Gastrocnemius medialis (tissue), 4 donors: ENCODE results near the gene TCF3. TPM values are rescaled to one million over a fixed set of nuclear protein-coding genes. Genes with fewer than 3 reads are reported as not detected.

Experiments used
- ATAC-seq, 2 donors: fragments of 150-250 bp; one replicate each; pipeline ENCODE4 v1.9.1; 2016
- DNase-seq, 2 donors: peaks; one replicate each; pipeline ENCODE4 v3.0.0-alpha.2; 2019
- H3K27ac ChIP-seq, 4 donors: fragments of 200-600 bp; sonication (generic); 1 replicate in 1 of 4; 2 replicates in 3 of 4; pipeline ENCODE4 v1.5.1; 2016 to 2018; ENCODE audit warnings: mild to moderate bottlenecking in 2 of 4, moderate library complexity in 1 of 4
- H3K27me3 ChIP-seq, 3 donors: fragments of 200-600 bp; sonication (generic) in 2 of 3; 1 replicate in 1 of 3; 2 replicates in 2 of 3; pipeline versions ENCODE4 v1.5.1 to v1.6.0; 2016 to 2019; ENCODE audit warnings: mild to moderate bottlenecking in 1 of 3, moderate library complexity in 1 of 3
- H3K36me3 ChIP-seq, 2 donors: fragments of 200-600 bp; sonication (generic) in 1 of 2; one replicate each; pipeline ENCODE4 v1.5.1; 2017 to 2018
- H3K4me1 ChIP-seq, 2 donors: fragments of 200-600 bp; sonication (generic) in 1 of 2; one replicate each; pipeline ENCODE4 v1.5.1; 2016 to 2017; ENCODE audit warnings: mild to moderate bottlenecking in 2 of 2
- H3K4me3 ChIP-seq, 4 donors: fragments of 200-600 bp; sonication (generic) in 3 of 4; 1 replicate in 1 of 4; 2 replicates in 3 of 4; pipeline ENCODE4 v1.5.1; 2016 to 2019; ENCODE audit warnings: mild to moderate bottlenecking in 2 of 4
- H3K9me3 ChIP-seq, 3 donors: fragments of 200-600 bp; sonication (generic) in 2 of 3; 1 replicate in 1 of 3; 2 replicates in 2 of 3; pipeline ENCODE4 v1.5.1; 2016 to 2019
- POLR2A ChIP-seq, 2 donors: fragments of 450-650 bp; IDR thresholded peaks; one replicate each; pipeline ENCODE4 v1.6.1; 2017; ENCODE audit warnings: antibody characterized with exemption in 2 of 2, mild to moderate bottlenecking in 2 of 2, moderate library complexity in 2 of 2
- in situ Hi-C, 4 donors: fragments of 200-750 bp; cut with MboI; loops; one replicate each; pipeline versions ENCODE4 v1.15.0 to v1.8.0; 2017; ENCODE audit warnings: low sequenced_read_pairs in 4 of 4
- intact Hi-C: fragments of 100-400 bp; cut with DNase I; formaldehyde crosslinking; loops from one replicate; pipeline ENCODE4 v1.15.1; 2023; ENCODE audit warnings: low total_unique reads
- total RNA-seq, 4 donors: library from RNA; depleted of rRNA; stranded (reverse); fragments of >200 nt; gene quantifications; one replicate each; pipeline versions ENCODE4 v1.1.0 to v1.2.3, GENCODE V29; 2016
- TF ChIP-seq, protein P1 (sequence below), 5 experiments: fragments of 450-650 bp in 3 of 5; fragments of 200-600 bp in 2 of 5; sonication (generic) in 2 of 5; IDR thresholded peaks in 4 of 5; conservative IDR thresholded peaks in 1 of 5; 1 replicate in 4 of 5; 2 replicates in 1 of 5; pipeline ENCODE4 v1.5.1; 2016 to 2019; ENCODE audit warnings: antibody characterized with exemption in 5 of 5, mild to moderate bottlenecking in 3 of 5, moderate library complexity in 3 of 5

TCF3 gene
- total RNA-seq, 4 donors from 2014 or later, result 22.0 to 58.6 (median 42.5) TPM

DNA sequence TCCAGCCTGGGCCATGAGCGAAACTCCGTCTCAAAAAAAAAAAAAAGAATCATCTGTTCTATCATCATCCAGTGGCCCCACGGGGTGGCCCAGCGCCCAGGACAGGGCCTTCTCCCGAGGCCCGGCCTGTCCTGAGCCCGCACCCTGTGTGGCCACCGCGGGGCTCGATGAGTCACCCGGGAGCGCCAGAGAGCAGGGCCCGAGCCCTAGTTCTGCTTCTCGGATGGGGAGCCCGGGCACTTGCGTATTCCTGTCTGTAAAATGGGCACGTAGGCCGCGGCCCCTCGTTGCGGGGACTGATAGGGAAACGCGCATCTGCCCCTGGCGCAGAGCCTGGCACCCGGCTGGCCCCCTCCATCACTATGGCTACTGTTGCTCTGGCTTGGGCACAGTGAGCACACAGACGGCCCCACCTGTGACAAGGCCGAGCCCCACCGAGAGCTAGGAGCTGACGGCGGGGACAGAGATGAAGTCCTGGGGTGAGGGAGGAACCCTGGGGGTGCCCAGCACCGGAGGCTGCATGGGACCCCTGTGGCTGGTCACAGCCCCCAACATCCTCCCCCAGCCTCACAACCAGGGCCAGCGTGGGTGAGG, 25.9 kb downstream of the TCF3 start:
- H3K9me3 ChIP-seq, result no peaks in the 10 kb centered on the region
- H3K27me3 ChIP-seq, result no peaks in the 10 kb centered on the region
- no peak overlapping the region for H3K4me3 ChIP-seq
- intact Hi-C loops, result no loop called here
- in situ Hi-C loops, result no loop called here
- ATAC-seq, result no peak
- TF ChIP-seq POLR2A (IDR thresholded peaks at IDR 0.05), result no peak
- TF ChIP-seq, protein P1, sequence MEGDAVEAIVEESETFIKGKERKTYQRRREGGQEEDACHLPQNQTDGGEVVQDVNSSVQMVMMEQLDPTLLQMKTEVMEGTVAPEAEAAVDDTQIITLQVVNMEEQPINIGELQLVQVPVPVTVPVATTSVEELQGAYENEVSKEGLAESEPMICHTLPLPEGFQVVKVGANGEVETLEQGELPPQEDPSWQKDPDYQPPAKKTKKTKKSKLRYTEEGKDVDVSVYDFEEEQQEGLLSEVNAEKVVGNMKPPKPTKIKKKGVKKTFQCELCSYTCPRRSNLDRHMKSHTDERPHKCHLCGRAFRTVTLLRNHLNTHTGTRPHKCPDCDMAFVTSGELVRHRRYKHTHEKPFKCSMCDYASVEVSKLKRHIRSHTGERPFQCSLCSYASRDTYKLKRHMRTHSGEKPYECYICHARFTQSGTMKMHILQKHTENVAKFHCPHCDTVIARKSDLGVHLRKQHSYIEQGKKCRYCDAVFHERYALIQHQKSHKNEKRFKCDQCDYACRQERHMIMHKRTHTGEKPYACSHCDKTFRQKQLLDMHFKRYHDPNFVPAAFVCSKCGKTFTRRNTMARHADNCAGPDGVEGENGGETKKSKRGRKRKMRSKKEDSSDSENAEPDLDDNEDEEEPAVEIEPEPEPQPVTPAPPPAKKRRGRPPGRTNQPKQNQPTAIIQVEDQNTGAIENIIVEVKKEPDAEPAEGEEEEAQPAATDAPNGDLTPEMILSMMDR (IDR thresholded peaks at IDR 0.05 in 4 of 5, conservative IDR thresholded peaks at IDR 0.05 in 1 of 5), result no peak
- H3K36me3 ChIP-seq, result peaks cover 0 to 16% of the 10 kb centered on the region in 2 donors
- DNase-seq, result no peak
- no peak overlapping the region for H3K27ac ChIP-seq
- no peaks in the 10 kb centered on the region for H3K4me1 ChIP-seq

- no peaks in the 10 kb centered on the region for H3K4me1 ChIP-seq
- no peaks in the 10 kb centered on the region for H3K27me3 ChIP-seq
- no peak overlapping the region for H3K4me3 ChIP-seq
- in situ Hi-C loops, result no loop called here
- TF ChIP-seq, protein P1 (IDR thresholded peaks at IDR 0.05 in 4 of 5, conservative IDR thresholded peaks at IDR 0.05 in 1 of 5), result peak in 4 of 5 experiments; percentile 33 to 52 (median 37)
- TF ChIP-seq POLR2A (IDR thresholded peaks at IDR 0.05), result no peak
- DNase-seq (no peak), ATAC-seq (no peak)
- H3K27ac ChIP-seq, result no peak overlapping the region
- peaks cover 0 to 16% of the 10 kb centered on the region in 2 donors for H3K36me3 ChIP-seq
- no peaks in the 10 kb centered on the region for H3K9me3 ChIP-seq
- intact Hi-C loops, result no loop called here
These were observed 28.0 kb downstream of the TCF3 start for GRCh38 chr19:1624458-1624857.

DNA sequence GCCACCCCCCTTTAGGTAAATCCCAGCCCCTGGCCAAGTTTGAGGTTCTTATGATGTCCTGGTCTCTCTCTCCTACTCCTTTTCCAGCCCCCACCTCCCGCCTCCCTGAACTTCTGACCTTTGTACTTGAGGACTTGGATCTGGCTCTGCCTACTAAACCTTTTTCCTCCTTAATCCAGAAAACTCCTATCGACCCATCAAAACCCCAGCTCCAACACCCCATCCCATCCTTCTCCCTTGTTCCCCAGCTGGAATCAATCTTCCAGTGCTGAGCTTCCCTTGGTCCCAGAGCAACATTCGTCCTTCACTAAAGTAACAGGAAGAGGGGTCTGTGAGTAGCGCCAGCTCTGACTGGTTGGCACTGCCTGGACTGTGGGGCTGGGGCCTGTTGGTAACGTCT, 29.9 kb downstream of the TCF3 start:
- TF ChIP-seq POLR2A (IDR thresholded peaks at IDR 0.05), result no peak
- TF ChIP-seq, protein P1 (IDR thresholded peaks at IDR 0.05 in 4 of 5, conservative IDR thresholded peaks at IDR 0.05 in 1 of 5), result no peak
- intact Hi-C loops, result no loop called here
- no peaks in the 10 kb centered on the region for H3K4me1 ChIP-seq
- in situ Hi-C loops, result no loop called here
- H3K36me3 ChIP-seq, result peaks cover 0 to 16% of the 10 kb centered on the region in 2 donors
- DNase-seq (no peak), ATAC-seq (no peak)
- H3K27me3 ChIP-seq, result no peaks in the 10 kb centered on the region
- H3K27ac ChIP-seq, result no peak overlapping the region
- no peaks in the 10 kb centered on the region for H3K9me3 ChIP-seq
- no peak overlapping the region for H3K4me3 ChIP-seq

- Histone ChIP-seq H3K4me1 (no peaks in the 10 kb centered on the region), H3K36me3 (peaks cover 0 to 16% of the 10 kb centered on the region in 2 donors), H3K9me3 (no peaks in the 10 kb centered on the region), H3K27me3 (no peaks in the 10 kb centered on the region), H3K4me3 (no peak overlapping the region), H3K27ac (no peak overlapping the region)
- in situ Hi-C loops (no loop called here), intact Hi-C loops (no loop called here)
- DNase-seq, result no peak
- TF ChIP-seq, protein P1 (IDR thresholded peaks at IDR 0.05 in 4 of 5, conservative IDR thresholded peaks at IDR 0.05 in 1 of 5), result no peak
- TF ChIP-seq POLR2A (IDR thresholded peaks at IDR 0.05), result no peak
- no peak for ATAC-seq
These were observed 30.4 kb downstream of the TCF3 start for GRCh38 chr19:1622007-1622406.

- H3K4me1 ChIP-seq, result no peaks in the 10 kb centered on the region
- ATAC-seq (no peak), DNase-seq (no peak)
- H3K9me3 ChIP-seq, result no peaks in the 10 kb centered on the region
- peaks cover 0 to 16% of the 10 kb centered on the region in 2 donors for H3K36me3 ChIP-seq
- H3K27ac ChIP-seq, result no peak overlapping the region
- in situ Hi-C loops (no loop called here), intact Hi-C loops (no loop called here)
- no peak overlapping the region for H3K4me3 ChIP-seq
- no peaks in the 10 kb centered on the region for H3K27me3 ChIP-seq
- TF ChIP-seq, protein P1 (IDR thresholded peaks at IDR 0.05 in 4 of 5, conservative IDR thresholded peaks at IDR 0.05 in 1 of 5), result no peak
- no peak for TF ChIP-seq POLR2A (IDR thresholded peaks at IDR 0.05)
These were observed 30.8 kb downstream of the TCF3 start for GRCh38 chr19:1621574-1621973.
